HCT116 (cell line): ENCODE results near the gene IFT20.

Experiments used
- MAX ChIP-seq: IDR thresholded peaks from 2 replicates; pipeline ENCODE4 v1.6.1; 2012
- POLR2AphosphoS5 ChIP-seq: IDR thresholded peaks from 2 replicates; pipeline ENCODE4 v1.6.1; 2011; ENCODE audit warnings: mild to moderate bottlenecking, low read depth, low read length, moderate library complexity
- SP1 ChIP-seq: IDR thresholded peaks from 2 replicates; pipeline ENCODE4 v1.6.1; 2012; ENCODE audit warnings: low read depth
- ZFX ChIP-seq: fragments of 450-650 bp; IDR thresholded peaks from 2 replicates; pipeline ENCODE4 v1.6.1; 2017
- TF ChIP-seq, protein P1 (sequence below), 3 experiments: fragments of 200-600 bp in 1 of 3; sonication (generic) in 1 of 3; IDR thresholded peaks in 2 of 3; conservative IDR thresholded peaks in 1 of 3; 2 replicates each; pipeline ENCODE4 v1.5.1; 2012 to 2017; ENCODE audit warnings: low read depth in 2 of 3, low read length in 2 of 3, antibody characterized with exemption in 1 of 3, borderline replicate concordance in 1 of 3, control low read depth in 1 of 3, mild to moderate bottlenecking in 1 of 3, mixed read lengths in 1 of 3, mixed run types in 1 of 3, moderate library complexity in 1 of 3; ENCODE audit not compliant: insufficient read depth in 1 of 3

- TF ChIP-seq, protein P1, sequence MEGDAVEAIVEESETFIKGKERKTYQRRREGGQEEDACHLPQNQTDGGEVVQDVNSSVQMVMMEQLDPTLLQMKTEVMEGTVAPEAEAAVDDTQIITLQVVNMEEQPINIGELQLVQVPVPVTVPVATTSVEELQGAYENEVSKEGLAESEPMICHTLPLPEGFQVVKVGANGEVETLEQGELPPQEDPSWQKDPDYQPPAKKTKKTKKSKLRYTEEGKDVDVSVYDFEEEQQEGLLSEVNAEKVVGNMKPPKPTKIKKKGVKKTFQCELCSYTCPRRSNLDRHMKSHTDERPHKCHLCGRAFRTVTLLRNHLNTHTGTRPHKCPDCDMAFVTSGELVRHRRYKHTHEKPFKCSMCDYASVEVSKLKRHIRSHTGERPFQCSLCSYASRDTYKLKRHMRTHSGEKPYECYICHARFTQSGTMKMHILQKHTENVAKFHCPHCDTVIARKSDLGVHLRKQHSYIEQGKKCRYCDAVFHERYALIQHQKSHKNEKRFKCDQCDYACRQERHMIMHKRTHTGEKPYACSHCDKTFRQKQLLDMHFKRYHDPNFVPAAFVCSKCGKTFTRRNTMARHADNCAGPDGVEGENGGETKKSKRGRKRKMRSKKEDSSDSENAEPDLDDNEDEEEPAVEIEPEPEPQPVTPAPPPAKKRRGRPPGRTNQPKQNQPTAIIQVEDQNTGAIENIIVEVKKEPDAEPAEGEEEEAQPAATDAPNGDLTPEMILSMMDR (IDR thresholded peaks at IDR 0.05 in 2 of 3, conservative IDR thresholded peaks at IDR 0.05 in 1 of 3; ENCODE audit: borderline replicate concordance in 1 of 3, insufficient read depth in 1 of 3, low read depth in 2 of 3, low read length in 2 of 3), result no peak
- TF ChIP-seq MAX (no peak), ZFX (no peak), POLR2AphosphoS5 (no peak), SP1 (no peak)
Measured at GRCh38 chr17:28372945-28373274, 37.6 kb upstream of the IFT20 start.
